ENCODE data around the gene DEFB128. TPM values are rescaled to one million over a fixed set of nuclear protein-coding genes. Genes with fewer than 3 reads are reported as not detected.

Gene DEFB128
- total and polyA plus RNA-seq, 9 of the 15 experiments (the other 6 are each of a cell fraction or from before 2014, with no cell fraction given) = not detected

GRCh38 chr20:168876-169275, 20.6 kb downstream of the DEFB128 start:
- intact Hi-C loops (cut with micrococcal nuclease) = no loop called here
- ATAC-seq = no peak
- H4K20me1 ChIP-seq (replicated peaks; ENCODE audit: control insufficient read depth, insufficient read depth, low read length) = no peaks in the 10 kb centered on the region
- no peaks in the 10 kb centered on the region; a peak in 4 of 5 replicates for H3K27me3 ChIP-seq (ENCODE audit: control insufficient read depth in 2 of 2, insufficient read depth in 2 of 2, low read length in 2 of 2)
- no peak overlapping the region for H3K4me3 ChIP-seq
- no TSS peak for BruUV-seq (replicated peaks)
- H3K4me2 ChIP-seq (ENCODE audit: insufficient read depth, low read length) = no peak overlapping the region
- ChIA-PET CTCF (ENCODE audit: low intra/inter-chr PET ratio) (no interaction called here), POLR2A (no interaction called here)
- in situ Hi-C loops (cut with MboI) = no loop called here
- H3K9ac ChIP-seq (ENCODE audit: insufficient read depth in 1 of 2, low read depth in 2 of 2, low read length in 2 of 2) = no peak overlapping the region
- no peaks in the 10 kb centered on the region for H3K9me3 ChIP-seq (replicated peaks; ENCODE audit: control insufficient read depth, insufficient read depth, low read depth, low read length)
- H3K79me2 ChIP-seq (ENCODE audit: control insufficient read depth, insufficient read depth, low read length) = no peaks in the 10 kb centered on the region
- H3K27ac ChIP-seq (ENCODE audit: extremely low read depth, low read depth, low read length) = no peak overlapping the region
- H3K4me1 ChIP-seq (replicated peaks in 1 of 2; ENCODE audit: control insufficient read depth in 2 of 2, insufficient read depth in 2 of 2, low read length in 2 of 2) = no peaks in the 10 kb centered on the region; a peak in 1 of 5 replicates
- TF ChIP-seq TBP (optimal IDR thresholded peaks at IDR 0.05; ENCODE audit: low read depth, low read length) = no peak
- no peaks in the 10 kb centered on the region for H3K36me3 ChIP-seq (ENCODE audit: control insufficient read depth, insufficient read depth, low read length)
- H3K9me1 ChIP-seq (ENCODE audit: control insufficient read depth, insufficient read depth, low read length) = no peaks in the 10 kb centered on the region
- no peak for FAIRE-seq
- H2AFZ ChIP-seq (ENCODE audit: low read depth, low read length) = no peak overlapping the region
- 0% methylated on average over 2 of the region's 2 CpGs for WGBS (ENCODE audit: insufficient coverage, low coverage, missing lambda C conversion rate)
- DNase-seq (ENCODE audit: extremely low read depth in 1 of 4, low spot score in 3 of 4) = no peak

- no peak overlapping the region for H3K4me2 ChIP-seq (ENCODE audit: insufficient read depth, low read length)
- no peaks in the 10 kb centered on the region for H3K9me1 ChIP-seq (ENCODE audit: control insufficient read depth, insufficient read depth, low read length)
- no peaks in the 10 kb centered on the region for H3K36me3 ChIP-seq (ENCODE audit: control insufficient read depth, insufficient read depth, low read length)
- H3K27me3 ChIP-seq (ENCODE audit: control insufficient read depth in 2 of 2, insufficient read depth in 2 of 2, low read length in 2 of 2) = no peaks in the 10 kb centered on the region
- H3K4me1 ChIP-seq (replicated peaks in 1 of 2; ENCODE audit: control insufficient read depth in 2 of 2, insufficient read depth in 2 of 2, low read length in 2 of 2) = no peaks in the 10 kb centered on the region
- no peak overlapping the region for H3K9ac ChIP-seq (ENCODE audit: insufficient read depth in 1 of 2, low read depth in 2 of 2, low read length in 2 of 2)
- ChIA-PET CTCF (ENCODE audit: low intra/inter-chr PET ratio) (no interaction called here), POLR2A (no interaction called here)
- FAIRE-seq (no peak), DNase-seq (ENCODE audit: extremely low read depth in 1 of 4, low spot score in 3 of 4) (no peak), ATAC-seq (no peak)
- TF ChIP-seq SRSF7 (optimal IDR thresholded peaks at IDR 0.05; ENCODE audit: low read depth, low read length) (no peak), RAD21 (CRISPR knock-in tag; conservative IDR thresholded peaks at IDR 0.05 in 1 of 2, IDR thresholded peaks at IDR 0.05 in 1 of 2) (no peak), HDGF (IDR thresholded peaks at IDR 0.05) (no peak), RBFOX2 (IDR thresholded peaks at IDR 0.05; ENCODE audit: low read depth, low read length) (no peak), ETV1 (tag; conservative IDR thresholded peaks at IDR 0.05; ENCODE audit: low read depth) (no peak), ESRRB (CRISPR knock-in tag; IDR thresholded peaks at IDR 0.05; ENCODE audit: borderline replicate concordance) (no peak), ZNF583 (CRISPR knock-in tag; IDR thresholded peaks at IDR 0.05) (no peak), NR3C1 (CRISPR knock-in tag; IDR thresholded peaks at IDR 0.05) (no peak), KLF16 (IDR thresholded peaks at IDR 0.05) (no peak), POLR2G (IDR thresholded peaks at IDR 0.05; ENCODE audit: low read depth, low read length) (no peak), CREBBP (IDR thresholded peaks at IDR 0.05; ENCODE audit: low read depth, low read length) (no peak)
- TF ChIP-seq, protein P1, sequence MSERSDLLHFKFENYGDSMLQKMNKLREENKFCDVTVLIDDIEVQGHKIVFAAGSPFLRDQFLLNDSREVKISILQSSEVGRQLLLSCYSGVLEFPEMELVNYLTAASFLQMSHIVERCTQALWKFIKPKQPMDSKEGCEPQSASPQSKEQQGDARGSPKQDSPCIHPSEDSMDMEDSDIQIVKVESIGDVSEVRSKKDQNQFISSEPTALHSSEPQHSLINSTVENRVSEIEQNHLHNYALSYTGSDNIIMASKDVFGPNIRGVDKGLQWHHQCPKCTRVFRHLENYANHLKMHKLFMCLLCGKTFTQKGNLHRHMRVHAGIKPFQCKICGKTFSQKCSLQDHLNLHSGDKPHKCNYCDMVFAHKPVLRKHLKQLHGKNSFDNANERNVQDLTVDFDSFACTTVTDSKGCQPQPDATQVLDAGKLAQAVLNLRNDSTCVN (CRISPR knock-in tag; IDR thresholded peaks at IDR 0.05) = no peak
- H3K79me2 ChIP-seq (ENCODE audit: control insufficient read depth, insufficient read depth, low read length) = no peaks in the 10 kb centered on the region
- no peaks in the 10 kb centered on the region for H4K20me1 ChIP-seq (replicated peaks; ENCODE audit: control insufficient read depth, insufficient read depth, low read length)
- 7% methylated on average over 2 of the region's 3 CpGs for WGBS (ENCODE audit: insufficient coverage, low coverage, missing lambda C conversion rate)
- H3K4me3 ChIP-seq = no peak overlapping the region
- in situ Hi-C loops (cut with MboI) = no loop called here
- H2AFZ ChIP-seq (ENCODE audit: low read depth, low read length) = no peak overlapping the region
- no peak overlapping the region for H3K27ac ChIP-seq (ENCODE audit: extremely low read depth, low read depth, low read length)
- intact Hi-C loops (cut with micrococcal nuclease) = no loop called here
- no peaks in the 10 kb centered on the region for H3K9me3 ChIP-seq (replicated peaks; ENCODE audit: control insufficient read depth, insufficient read depth, low read depth, low read length)
- BruUV-seq (replicated peaks) = no TSS peak
Measured at GRCh38 chr20:164618-165017, 24.9 kb downstream of the DEFB128 start.

All from K562 (cell line).